GM19239 (cell line): ENCODE data around the gene PTPN5.
"Not testable (repeated sequence)": the region's sequence is repeated elsewhere in the genome, so short reads cannot be mapped to it uniquely, and the experiment has no call there.

Source experiments
- DNase-seq: peaks from one replicate; pipeline ENCODE4 v3.0.0; 2011; ENCODE audit warnings: low spot score; ENCODE audit not compliant: insufficient read length
- FAIRE-seq: peaks from 2 replicates; lab custom pipeline; 2011; peaks lifted over from hg19 to GRCh38; lab: Jason Lieb, UNC

Gene PTPN5

DNA sequence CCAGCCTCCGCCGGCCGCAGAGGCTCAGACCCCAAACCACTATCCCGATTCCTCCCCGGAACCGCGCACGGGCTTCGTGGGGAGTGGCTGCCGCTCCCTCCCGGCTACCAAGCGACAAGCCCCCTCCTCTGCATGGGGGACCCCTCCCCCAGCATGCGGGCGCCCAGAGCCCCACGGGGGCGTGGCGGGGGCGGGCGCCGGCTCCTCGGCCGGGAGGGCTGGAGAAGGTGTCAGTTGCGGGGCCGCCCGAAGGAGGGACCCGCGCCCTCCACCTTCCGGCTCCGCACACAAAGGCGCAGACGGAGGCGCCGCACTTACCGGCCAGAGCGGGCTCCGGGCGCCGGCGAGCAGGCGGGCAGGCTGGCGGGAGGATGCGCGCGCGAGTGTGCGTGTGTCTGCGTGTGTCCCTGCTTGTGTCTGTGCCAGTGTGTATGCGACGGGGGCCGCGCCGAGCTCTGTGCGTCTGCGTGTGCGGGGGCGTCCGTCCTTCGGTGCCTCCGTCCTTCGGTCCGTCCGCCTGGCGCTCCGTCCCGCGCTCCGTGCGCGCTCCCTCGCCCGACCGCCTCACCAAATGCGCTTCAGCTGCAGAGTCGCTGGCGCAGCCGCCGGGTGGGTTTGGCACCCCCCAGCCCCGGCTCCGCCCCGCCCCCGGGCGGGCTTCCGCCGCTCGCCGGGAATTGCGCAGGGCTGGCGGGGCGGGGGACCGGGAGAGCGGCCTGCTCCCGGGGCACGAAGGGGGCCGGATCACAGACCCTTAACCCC is at the start of gene PTPN5:
TSS of gene PTPN5 (minus strand) at position 592 of the 762 bp plus-strand sequence. CDS start 19,840 bp downstream, outside the sequence.
- DNase-seq, result no peak
- no peak for FAIRE-seq

DNA sequence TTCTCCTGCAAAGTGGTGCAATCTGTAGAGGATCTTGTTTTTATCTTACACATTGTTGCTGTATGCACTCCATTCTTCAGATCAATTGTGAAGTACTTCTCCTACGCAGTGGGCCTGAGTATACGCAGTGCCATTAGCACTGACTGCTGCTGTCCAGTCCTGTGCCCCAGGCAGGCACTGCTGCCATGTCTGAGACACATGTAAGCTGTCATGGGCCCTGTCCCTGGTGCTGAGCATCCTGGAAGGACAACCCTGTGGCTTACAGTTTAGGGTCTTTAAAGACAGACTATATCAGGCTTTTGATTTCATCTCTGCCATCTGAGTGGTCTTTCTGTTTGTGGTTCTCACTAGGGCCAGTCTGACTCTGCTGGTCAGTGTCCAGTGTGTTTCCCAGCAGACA is 44.8 kb upstream of the PTPN5 start:
- FAIRE-seq (no peak), DNase-seq (no peak)

- DNase-seq (no peak), FAIRE-seq (no peak)
Measured at GRCh38 chr11:18834754-18835466, 43.3 kb upstream of the PTPN5 start.

GRCh38 chr11:18820160-18820559 is 28.6 kb upstream of the PTPN5 start:
- not testable (repeated sequence) for FAIRE-seq

DNA sequence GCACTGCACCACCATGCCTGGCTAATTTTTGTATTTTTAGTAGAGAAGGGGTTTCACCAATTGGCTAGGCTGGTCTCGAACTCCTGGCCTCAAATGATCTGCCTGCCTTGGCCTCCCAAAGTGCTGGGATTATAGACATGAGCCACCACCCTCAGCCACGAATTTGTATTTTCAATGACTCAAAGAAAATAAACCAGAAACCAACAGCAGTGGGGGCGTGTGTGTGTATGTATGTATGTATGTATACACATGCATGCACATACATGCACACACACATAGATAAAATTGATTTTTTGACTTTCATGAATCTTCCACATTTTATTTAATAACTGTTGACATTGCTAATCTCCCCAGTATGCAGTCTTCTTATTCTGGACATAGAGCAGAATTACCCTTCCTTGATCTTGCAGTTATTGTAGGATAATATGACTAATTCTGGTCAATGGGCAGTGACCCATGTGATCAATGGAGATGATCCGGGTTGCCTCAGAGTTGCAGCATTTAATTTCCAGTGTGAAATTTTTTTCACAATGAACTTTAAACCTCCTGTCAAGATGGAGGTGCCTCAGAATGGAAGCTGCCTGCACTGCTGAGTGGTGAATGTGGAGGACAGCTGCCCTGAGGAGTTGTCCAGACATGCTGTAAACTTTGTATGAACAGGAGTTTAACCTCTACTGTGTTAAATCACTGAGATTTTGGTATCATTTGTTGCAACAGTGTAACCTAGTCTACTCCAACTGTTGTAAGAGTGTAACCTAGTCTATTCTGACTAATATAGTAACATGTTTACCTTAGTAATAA is 12.8 kb upstream of the PTPN5 start:
- DNase-seq (no peak), FAIRE-seq (no peak)

More at GRCh38 chr11:18820160-18820559, 28.6 kb upstream of the PTPN5 start:
- not testable (repeated sequence) for DNase-seq

GRCh38 chr11:18802381-18803257 is 11.0 kb upstream of the PTPN5 start:
- FAIRE-seq, result peak; percentile 57

GRCh38 chr11:18798799-18799469 is 7.3 kb upstream of the PTPN5 start:
- DNase-seq (no peak), FAIRE-seq (no peak)

More at GRCh38 chr11:18802381-18803257, 11.0 kb upstream of the PTPN5 start:
- no peak for DNase-seq

GRCh38 chr11:18794956-18795355 is 3.4 kb upstream of the PTPN5 start:
- FAIRE-seq (no peak), DNase-seq (no peak)

- DNase-seq, result no peak
- no peak for FAIRE-seq
Measured at GRCh38 chr11:18792827-18793226, 1.2 kb upstream of the PTPN5 start.

GRCh38 chr11:18791969-18792628 is 501 bp upstream of the PTPN5 start:
- no peak for FAIRE-seq
- no peak for DNase-seq

DNA sequence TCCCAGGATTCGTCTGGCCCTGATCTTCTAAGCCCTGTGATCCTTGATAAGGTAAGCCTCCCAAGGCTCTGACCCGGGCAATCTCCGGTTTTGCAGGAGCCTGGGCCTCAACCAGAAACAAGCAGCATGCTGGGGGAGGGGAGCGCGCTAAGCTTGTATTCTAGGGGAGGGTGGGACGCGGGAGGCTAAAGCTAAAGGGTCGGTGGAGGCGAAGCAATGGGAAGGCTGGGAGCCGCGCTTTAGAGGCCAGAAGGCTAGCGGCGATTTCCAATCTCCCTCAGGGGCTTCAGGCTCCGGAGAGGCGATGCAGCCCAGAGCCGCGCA is 753 bp downstream of the PTPN5 start:
- FAIRE-seq, result no peak

DNA sequence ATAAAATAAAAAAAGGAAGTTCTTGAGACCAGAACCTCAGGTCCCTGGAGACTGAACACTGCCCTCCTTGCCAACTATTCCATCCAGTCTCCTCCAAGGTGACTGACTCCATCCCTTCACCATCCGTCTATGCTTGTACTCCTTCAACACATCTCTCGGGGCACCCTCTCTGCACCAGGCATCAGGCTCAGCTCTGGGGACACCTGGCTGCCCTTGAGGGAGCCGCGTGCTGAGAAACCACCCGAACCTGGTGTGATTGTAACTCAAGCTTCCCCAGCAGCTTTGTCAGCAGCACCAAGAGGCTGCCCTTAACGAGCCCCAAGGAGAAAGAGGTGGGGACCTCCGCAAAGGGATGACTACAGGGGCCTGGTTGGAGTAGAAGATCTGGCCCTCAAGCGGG is 1.7 kb downstream of the PTPN5 start:
- FAIRE-seq (no peak), DNase-seq (no peak)

More for the DNA sequence above, 753 bp downstream of the PTPN5 start:
- DNase-seq, result no peak

DNA sequence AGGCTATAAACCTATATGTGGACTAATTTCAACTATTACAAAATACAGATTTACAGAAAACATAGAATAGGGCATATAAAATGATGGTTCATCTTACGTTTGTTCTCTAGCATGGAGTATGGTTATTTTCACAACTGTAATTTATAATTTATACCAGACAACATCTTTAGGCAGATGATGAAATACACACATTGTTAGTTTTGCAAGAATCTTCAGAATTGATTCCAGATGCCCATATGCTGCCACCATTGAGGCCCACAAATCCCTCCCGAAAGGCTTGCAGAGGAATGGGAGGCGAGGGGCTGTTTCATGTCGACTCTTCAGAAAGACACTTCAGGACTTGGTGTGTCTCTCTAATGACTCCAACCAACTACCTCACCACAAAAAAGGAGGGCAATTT is 6.2 kb downstream of the PTPN5 start:
- DNase-seq (no peak), FAIRE-seq (no peak)

- DNase-seq (no peak), FAIRE-seq (no peak)
Measured at GRCh38 chr11:18780896-18781295, 10.7 kb downstream of the PTPN5 start.

- DNase-seq (no peak), FAIRE-seq (no peak)
Measured at GRCh38 chr11:18780329-18780728, 11.3 kb downstream of the PTPN5 start.

DNA sequence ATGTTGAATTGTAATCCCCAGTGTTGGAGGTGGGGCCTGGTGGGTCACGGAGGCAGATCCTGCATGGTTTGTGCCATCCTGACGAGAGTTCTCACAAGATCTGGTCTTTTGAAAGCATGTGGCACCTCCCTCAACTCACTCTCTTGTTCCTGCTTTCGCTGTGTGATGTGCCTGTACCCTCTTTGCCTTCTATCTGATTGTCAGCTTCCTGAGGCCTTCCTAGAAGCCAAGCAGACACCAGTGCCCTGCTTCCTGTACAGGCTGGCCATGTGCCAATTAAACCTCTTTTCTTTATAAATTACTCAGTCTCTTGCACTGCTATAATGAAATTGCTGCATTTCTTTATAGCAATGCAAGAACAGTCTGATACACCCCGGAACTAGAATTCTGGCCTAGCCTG is 13.1 kb downstream of the PTPN5 start:
- FAIRE-seq (no peak), DNase-seq (no peak)

DNA sequence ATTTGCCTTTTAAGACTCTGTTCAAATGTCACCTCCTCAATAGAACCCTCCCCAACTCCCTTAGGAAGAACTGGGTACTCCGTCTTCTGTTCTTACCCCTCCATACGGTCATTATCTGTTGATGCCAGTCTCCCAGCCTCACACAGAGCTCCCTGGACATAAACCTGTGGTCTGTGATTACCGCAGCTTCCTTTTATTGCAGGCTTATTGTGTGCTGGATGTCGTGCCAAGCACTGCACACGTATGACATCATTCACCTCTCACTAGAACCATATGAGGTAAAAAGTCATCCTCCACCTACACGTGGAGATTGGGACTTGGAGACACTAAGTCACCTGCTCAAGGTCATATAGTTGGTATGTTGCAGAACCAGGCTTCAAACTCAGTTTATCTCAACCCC is 15.3 kb downstream of the PTPN5 start:
- FAIRE-seq, result no peak
- DNase-seq, result no peak

- peak; percentile 75 for FAIRE-seq
- DNase-seq, result peak; percentile 58
Measured at GRCh38 chr11:18775492-18776292, 15.9 kb downstream of the PTPN5 start.
